Measurements from ENCODE around the gene HS3ST5.

HS3ST5 gene

GRCh38 chr6:114144887-114145851, 197.7 kb downstream of the HS3ST5 start:
- DNase-seq: no peak

GRCh38 chr6:114142258-114142657, 200.6 kb downstream of the HS3ST5 start:
- DNase-seq: no peak

GRCh38 chr6:114140416-114140815, 202.4 kb downstream of the HS3ST5 start:
- DNase-seq: no peak

GRCh38 chr6:114138577-114139248, 204.1 kb downstream of the HS3ST5 start:
- DNase-seq: no peak

GRCh38 chr6:114135363-114135971, 207.4 kb downstream of the HS3ST5 start:
- no peak for DNase-seq

- no peak for DNase-seq
These were observed 209.0 kb downstream of the HS3ST5 start for GRCh38 chr6:114133816-114134215.

GRCh38 chr6:114131945-114132344, 210.9 kb downstream of the HS3ST5 start:
- DNase-seq: no peak

- DNase-seq: no peak
These were observed 217.2 kb downstream of the HS3ST5 start for GRCh38 chr6:114125576-114125975.

- DNase-seq: no peak
These were observed 220.7 kb downstream of the HS3ST5 start for GRCh38 chr6:114121913-114122662.

GRCh38 chr6:114119056-114119455, 223.8 kb downstream of the HS3ST5 start:
- no peak for DNase-seq

- DNase-seq: no peak
These were observed 227.2 kb downstream of the HS3ST5 start for GRCh38 chr6:114115652-114116051.

- DNase-seq: peak; percentile 12
These were observed 234.5 kb downstream of the HS3ST5 start for GRCh38 chr6:114108119-114109002.

GRCh38 chr6:114106020-114106419, 236.8 kb downstream of the HS3ST5 start:
- DNase-seq: no peak

- no peak for DNase-seq
These were observed 241.6 kb downstream of the HS3ST5 start for GRCh38 chr6:114101255-114101654.

- no peak for DNase-seq
These were observed 242.4 kb downstream of the HS3ST5 start for GRCh38 chr6:114100215-114100994.

GRCh38 chr6:114096561-114097172, 246.2 kb downstream of the HS3ST5 start:
- DNase-seq: no peak

- no peak for DNase-seq
These were observed 249.9 kb downstream of the HS3ST5 start for GRCh38 chr6:114092943-114093342.

- no peak for DNase-seq
These were observed 252.2 kb downstream of the HS3ST5 start for GRCh38 chr6:114090626-114091025.

- DNase-seq: no peak
These were observed 255.3 kb downstream of the HS3ST5 start for GRCh38 chr6:114087496-114087895.

GRCh38 chr6:114085211-114085610, 257.6 kb downstream of the HS3ST5 start:
- DNase-seq: no peak

Data from T-helper 9 cell (primary cell).